ENCODE results near the gene TNFSF10. TPM values are rescaled to one million over a fixed set of nuclear protein-coding genes. Genes with fewer than 3 reads are reported as not detected.

The TNFSF10 gene
- total and polyA plus RNA-seq, 2 experiments from 2014 or later, result 13.0 to 21.3 TPM

GRCh38 chr3:172517859-172518466, 5.3 kb downstream of the TNFSF10 start:
- no peaks in the 10 kb centered on the region for H3K9me3 ChIP-seq (ENCODE audit: low read depth)
- DNase-seq (ENCODE audit: low spot score), result no peak
- no peaks in the 10 kb centered on the region for H4K20me1 ChIP-seq (ENCODE audit: insufficient read depth, poor library complexity, severe bottlenecking)
- H2AFZ ChIP-seq, result no peak overlapping the region
- H3K4me1 ChIP-seq (ENCODE audit: insufficient read depth), result peaks cover 12% of the 10 kb centered on the region
- H3K27ac ChIP-seq, result no peak overlapping the region
- H3K36me3 ChIP-seq (replicated peaks; ENCODE audit: insufficient read depth, low read depth), result no peaks in the 10 kb centered on the region
- no peak overlapping the region for H3K4me3 ChIP-seq
- H3K4me2 ChIP-seq, result no peak overlapping the region
- WGBS (ENCODE audit: low lambda C conversion rate, missing lambda C conversion rate), result 98% methylated on average over 8 of the region's 8 CpGs
- TF ChIP-seq CTCF (IDR thresholded peaks at IDR 0.05; ENCODE audit: poor library complexity), result no peak
- no peak for TF ChIP-seq EZH2phosphoT487 (IDR thresholded peaks at IDR 0.05; ENCODE audit: low read depth, severe bottlenecking, unreplicated experiment)
- TF ChIP-seq EZH2 (IDR thresholded peaks at IDR 0.05; ENCODE audit: borderline replicate concordance), result no peak
- H3K9me2 ChIP-seq (replicated peaks; ENCODE audit: insufficient read depth), result no peaks in the 10 kb centered on the region
- peaks cover 11% of the 10 kb centered on the region for H3K79me2 ChIP-seq
- no peaks in the 10 kb centered on the region for H3K27me3 ChIP-seq

- H3K4me1 ChIP-seq (ENCODE audit: insufficient read depth), result peaks cover 12% of the 10 kb centered on the region
- H3K79me2 ChIP-seq, result peaks cover 11% of the 10 kb centered on the region
- H3K27me3 ChIP-seq, result no peaks in the 10 kb centered on the region
- peak overlapping the region; percentile 67 for H3K27ac ChIP-seq
- WGBS (ENCODE audit: low lambda C conversion rate, missing lambda C conversion rate), result 77% methylated on average over 7 of the region's 7 CpGs
- TF ChIP-seq EZH2 (IDR thresholded peaks at IDR 0.05; ENCODE audit: borderline replicate concordance) (no peak), CTCF (IDR thresholded peaks at IDR 0.05; ENCODE audit: poor library complexity) (no peak), EZH2phosphoT487 (IDR thresholded peaks at IDR 0.05; ENCODE audit: low read depth, severe bottlenecking, unreplicated experiment) (no peak)
- peak; percentile 34 for DNase-seq (ENCODE audit: low spot score)
- no peaks in the 10 kb centered on the region for H3K36me3 ChIP-seq (replicated peaks; ENCODE audit: insufficient read depth, low read depth)
- H3K9me3 ChIP-seq (ENCODE audit: low read depth), result no peaks in the 10 kb centered on the region
- H2AFZ ChIP-seq, result no peak overlapping the region
- no peaks in the 10 kb centered on the region for H4K20me1 ChIP-seq (ENCODE audit: insufficient read depth, poor library complexity, severe bottlenecking)
- peak overlapping the region; percentile 39 for H3K4me2 ChIP-seq
- H3K4me3 ChIP-seq, result no peak overlapping the region
- H3K9me2 ChIP-seq (replicated peaks; ENCODE audit: insufficient read depth), result no peaks in the 10 kb centered on the region
Observed at GRCh38 chr3:172516318-172517214, 6.7 kb downstream of the TNFSF10 start.

- Histone ChIP-seq H3K36me3 (replicated peaks; ENCODE audit: insufficient read depth, low read depth) (no peaks in the 10 kb centered on the region), H3K79me2 (peaks cover 10% of the 10 kb centered on the region), H3K27ac (no peak overlapping the region), H3K4me2 (no peak overlapping the region), H3K9me3 (ENCODE audit: low read depth) (no peaks in the 10 kb centered on the region), H3K9me2 (replicated peaks; ENCODE audit: insufficient read depth) (no peaks in the 10 kb centered on the region), H3K4me1 (ENCODE audit: insufficient read depth) (peaks cover 12% of the 10 kb centered on the region), H2AFZ (no peak overlapping the region), H3K27me3 (no peaks in the 10 kb centered on the region), H3K4me3 (no peak overlapping the region), H4K20me1 (ENCODE audit: insufficient read depth, poor library complexity, severe bottlenecking) (no peaks in the 10 kb centered on the region)
- WGBS (ENCODE audit: low lambda C conversion rate, missing lambda C conversion rate), result 43% methylated on average over 4 of the region's 4 CpGs
- DNase-seq (ENCODE audit: low spot score), result no peak
- no peak for TF ChIP-seq CTCF (IDR thresholded peaks at IDR 0.05; ENCODE audit: poor library complexity)
- no peak for TF ChIP-seq EZH2 (IDR thresholded peaks at IDR 0.05; ENCODE audit: borderline replicate concordance)
- TF ChIP-seq EZH2phosphoT487 (IDR thresholded peaks at IDR 0.05; ENCODE audit: low read depth, severe bottlenecking, unreplicated experiment), result no peak
Observed at GRCh38 chr3:172515130-172515918, 7.9 kb downstream of the TNFSF10 start.

All from hepatocyte (in vitro differentiated cells).